ENCODE results near the gene NDUFB2.
A peak's percentile ranks its signal among the peaks of the same experiment; 100 is the strongest.

The NDUFB2 gene

DNA sequence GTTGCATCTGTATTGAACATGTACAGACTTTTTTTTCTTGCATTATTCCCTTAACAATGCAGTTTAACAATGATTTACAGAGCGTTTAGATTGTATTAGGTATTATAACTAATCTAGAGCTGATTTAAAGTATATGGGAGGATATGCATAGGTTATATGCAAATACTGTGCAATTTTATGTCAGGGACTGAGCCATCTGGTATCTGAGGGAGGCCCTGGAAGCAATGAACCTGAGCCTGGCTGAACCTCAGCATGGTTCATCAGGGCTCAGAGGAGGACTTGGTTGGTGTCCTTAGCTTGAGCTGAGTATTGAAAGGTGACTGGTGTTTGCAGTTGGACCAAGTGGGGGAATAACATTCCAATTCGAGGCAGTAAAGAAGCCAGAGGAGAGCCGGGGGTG lies 19.0 kb upstream of the NDUFB2 start:
- Histone ChIP-seq H3K9me3 (ENCODE audit: control insufficient read depth, insufficient read depth, low read length) (no peaks in the 10 kb centered on the region), H3K4me2 (ENCODE audit: low read length) (peak overlapping the region; percentile 90), H3F3A (ENCODE audit: control insufficient read depth, insufficient read depth) (peaks cover 31% of the 10 kb centered on the region), H3K4me1 (ENCODE audit: control insufficient read depth, low read length) (peaks cover 50% of the 10 kb centered on the region), H4K20me1 (ENCODE audit: control insufficient read depth, insufficient read depth, low read depth, low read length) (no peaks in the 10 kb centered on the region), H3K79me2 (ENCODE audit: control insufficient read depth, low read length) (peaks cover 71% of the 10 kb centered on the region), H3K4me3 (ENCODE audit: low read length) (peak overlapping the region; percentile 81), H3K36me3 (ENCODE audit: control insufficient read depth, low read length) (peaks cover 72% of the 10 kb centered on the region), H3K27ac (ENCODE audit: low read depth, low read length) (peak overlapping the region; percentile 94), H3K9me2 (replicated peaks; ENCODE audit: control insufficient read depth, low read length) (no peaks in the 10 kb centered on the region), H3K27me3 (ENCODE audit: control insufficient read depth, low read length) (no peaks in the 10 kb centered on the region)
- no peak for TF ChIP-seq EZH2phosphoT487 (IDR thresholded peaks at IDR 0.05; ENCODE audit: borderline replicate concordance, low read length)
- TF ChIP-seq, protein P1, sequence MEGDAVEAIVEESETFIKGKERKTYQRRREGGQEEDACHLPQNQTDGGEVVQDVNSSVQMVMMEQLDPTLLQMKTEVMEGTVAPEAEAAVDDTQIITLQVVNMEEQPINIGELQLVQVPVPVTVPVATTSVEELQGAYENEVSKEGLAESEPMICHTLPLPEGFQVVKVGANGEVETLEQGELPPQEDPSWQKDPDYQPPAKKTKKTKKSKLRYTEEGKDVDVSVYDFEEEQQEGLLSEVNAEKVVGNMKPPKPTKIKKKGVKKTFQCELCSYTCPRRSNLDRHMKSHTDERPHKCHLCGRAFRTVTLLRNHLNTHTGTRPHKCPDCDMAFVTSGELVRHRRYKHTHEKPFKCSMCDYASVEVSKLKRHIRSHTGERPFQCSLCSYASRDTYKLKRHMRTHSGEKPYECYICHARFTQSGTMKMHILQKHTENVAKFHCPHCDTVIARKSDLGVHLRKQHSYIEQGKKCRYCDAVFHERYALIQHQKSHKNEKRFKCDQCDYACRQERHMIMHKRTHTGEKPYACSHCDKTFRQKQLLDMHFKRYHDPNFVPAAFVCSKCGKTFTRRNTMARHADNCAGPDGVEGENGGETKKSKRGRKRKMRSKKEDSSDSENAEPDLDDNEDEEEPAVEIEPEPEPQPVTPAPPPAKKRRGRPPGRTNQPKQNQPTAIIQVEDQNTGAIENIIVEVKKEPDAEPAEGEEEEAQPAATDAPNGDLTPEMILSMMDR (IDR thresholded peaks at IDR 0.05; ENCODE audit: low read depth, low read length, poor library complexity, severe bottlenecking) = no peak

DNA sequence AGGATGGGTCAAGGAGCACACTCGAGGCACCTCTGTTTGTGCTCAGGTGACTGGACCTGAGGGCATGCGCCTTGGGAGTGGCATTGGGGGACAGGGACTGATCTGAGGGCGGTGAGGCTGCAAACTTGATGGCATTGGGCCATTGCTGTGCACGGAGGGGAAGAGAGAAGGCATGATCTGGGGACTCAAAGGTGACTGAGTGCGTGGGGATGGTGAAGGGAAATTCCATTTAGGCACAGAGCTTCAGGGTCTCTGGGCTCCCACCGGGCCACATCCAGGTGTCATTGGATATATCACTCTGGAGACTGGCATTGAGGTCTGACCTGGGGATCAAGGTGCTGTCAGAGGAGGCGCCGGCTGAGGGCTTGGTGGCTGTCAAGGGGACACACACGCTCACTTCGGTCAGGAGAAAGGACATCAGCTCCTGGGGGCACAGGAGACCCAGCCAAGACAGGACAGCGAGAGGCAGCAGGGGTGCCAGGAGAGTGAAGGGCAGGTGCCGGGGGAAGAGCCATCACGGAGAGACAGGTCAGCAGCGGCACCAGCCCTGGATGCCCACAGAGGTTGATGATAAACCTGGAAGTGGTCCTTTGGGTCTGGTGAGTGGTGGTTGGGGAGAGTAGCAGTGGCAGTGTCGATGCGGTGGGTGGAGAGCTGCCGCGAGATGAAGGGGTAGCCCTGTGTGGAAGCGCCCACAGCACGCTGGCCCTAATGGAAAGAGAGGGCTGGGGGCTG lies 18.3 kb upstream of the NDUFB2 start:
- Histone ChIP-seq H3K9me2 (replicated peaks; ENCODE audit: control insufficient read depth, low read length) (no peaks in the 10 kb centered on the region), H3K4me1 (ENCODE audit: control insufficient read depth, low read length) (peaks cover 49% of the 10 kb centered on the region), H4K20me1 (ENCODE audit: control insufficient read depth, insufficient read depth, low read depth, low read length) (no peaks in the 10 kb centered on the region), H3K4me2 (ENCODE audit: low read length) (peak overlapping the region; percentile 90), H3K4me3 (ENCODE audit: low read length) (peak overlapping the region; percentile 81), H3K27ac (ENCODE audit: low read depth, low read length) (peak overlapping the region; percentile 94; the same call in 1 of the 2 replicates), H3F3A (ENCODE audit: control insufficient read depth, insufficient read depth) (peaks cover 31% of the 10 kb centered on the region), H3K79me2 (ENCODE audit: control insufficient read depth, low read length) (peaks cover 68% of the 10 kb centered on the region), H3K9me3 (ENCODE audit: control insufficient read depth, insufficient read depth, low read length) (no peaks in the 10 kb centered on the region), H3K27me3 (ENCODE audit: control insufficient read depth, low read length) (no peaks in the 10 kb centered on the region), H3K36me3 (ENCODE audit: control insufficient read depth, low read length) (peaks cover 78% of the 10 kb centered on the region)
- TF ChIP-seq, protein P1 (IDR thresholded peaks at IDR 0.05; ENCODE audit: low read depth, low read length, poor library complexity, severe bottlenecking) = no peak
- TF ChIP-seq EZH2phosphoT487 (IDR thresholded peaks at IDR 0.05; ENCODE audit: borderline replicate concordance, low read length) = no peak

DNA sequence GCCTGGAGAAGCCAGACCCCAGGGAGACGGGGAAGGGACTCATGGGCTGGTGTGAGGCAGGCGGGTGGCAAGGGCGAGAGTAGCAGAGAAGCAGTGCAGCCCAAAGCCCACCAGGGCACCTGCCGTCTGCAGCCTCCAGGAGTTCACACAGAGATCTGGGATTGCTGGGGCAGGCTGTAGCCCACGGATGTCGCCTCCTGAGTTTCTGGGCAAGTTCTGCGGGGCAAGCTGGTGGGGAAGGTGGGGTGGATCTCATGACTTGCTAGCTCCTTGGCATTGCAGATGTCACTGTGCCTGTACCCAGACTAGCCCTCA lies 17.7 kb upstream of the NDUFB2 start:
- H3K9me3 ChIP-seq (ENCODE audit: control insufficient read depth, insufficient read depth, low read length) = no peaks in the 10 kb centered on the region
- H3K4me1 ChIP-seq (ENCODE audit: control insufficient read depth, low read length) = peaks cover 47% of the 10 kb centered on the region
- TF ChIP-seq EZH2phosphoT487 (IDR thresholded peaks at IDR 0.05; ENCODE audit: borderline replicate concordance, low read length) = no peak
- TF ChIP-seq, protein P1 (IDR thresholded peaks at IDR 0.05; ENCODE audit: low read depth, low read length, poor library complexity, severe bottlenecking) = no peak
- no peak overlapping the region for H3K27ac ChIP-seq (ENCODE audit: low read depth, low read length)
- H3K4me2 ChIP-seq (ENCODE audit: low read length) = no peak overlapping the region
- peaks cover 63% of the 10 kb centered on the region for H3K79me2 ChIP-seq (ENCODE audit: control insufficient read depth, low read length)
- H3K4me3 ChIP-seq (ENCODE audit: low read length) = no peak overlapping the region
- H3F3A ChIP-seq (ENCODE audit: control insufficient read depth, insufficient read depth) = peaks cover 27% of the 10 kb centered on the region
- H3K27me3 ChIP-seq (ENCODE audit: control insufficient read depth, low read length) = no peaks in the 10 kb centered on the region
- H4K20me1 ChIP-seq (ENCODE audit: control insufficient read depth, insufficient read depth, low read depth, low read length) = no peaks in the 10 kb centered on the region
- peaks cover 79% of the 10 kb centered on the region for H3K36me3 ChIP-seq (ENCODE audit: control insufficient read depth, low read length)
- no peaks in the 10 kb centered on the region for H3K9me2 ChIP-seq (replicated peaks; ENCODE audit: control insufficient read depth, low read length)
